ENCODE data around the gene MAN1A2.

The MAN1A2 gene

DNA sequence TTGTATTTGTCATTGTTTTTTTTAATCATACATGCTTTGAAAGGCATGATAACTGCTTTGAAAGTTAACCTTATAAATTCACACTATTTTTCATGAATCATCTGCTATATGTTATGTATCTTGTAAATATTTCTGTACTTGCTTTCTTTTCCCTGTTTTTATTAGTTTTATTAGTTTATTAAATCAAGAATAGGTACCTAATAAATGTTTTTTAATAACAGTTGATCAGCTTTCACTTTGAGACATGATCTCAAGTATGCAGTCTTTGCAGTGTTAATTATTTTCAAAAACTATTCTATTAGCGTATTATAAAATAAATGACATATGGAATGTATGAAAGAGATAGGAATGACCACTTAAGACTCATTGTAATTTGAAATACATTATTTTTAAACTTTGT, 127.8 kb downstream of the MAN1A2 start:
- no peak for DNase-seq (ENCODE audit: low spot score)

DNA sequence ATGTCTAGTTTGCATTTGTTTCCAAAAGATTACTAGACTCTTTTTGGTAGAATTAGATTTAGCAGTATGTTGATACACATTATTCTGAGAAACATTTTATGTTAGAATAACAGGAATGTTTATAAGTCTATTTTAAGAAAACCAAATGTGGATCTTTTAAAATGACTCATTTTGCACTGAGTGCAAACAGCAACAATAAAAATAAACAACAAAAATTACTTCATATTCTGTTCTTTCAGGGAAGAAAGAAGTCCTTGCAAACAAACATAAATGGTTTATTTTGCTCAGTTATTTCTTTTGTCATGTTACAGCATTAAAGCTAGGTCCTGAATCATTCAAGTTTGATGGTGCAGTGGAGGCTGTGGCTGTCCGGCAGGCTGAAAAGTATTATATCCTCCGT, 131.8 kb downstream of the MAN1A2 start:
- no peak for DNase-seq (ENCODE audit: low spot score)

DNA sequence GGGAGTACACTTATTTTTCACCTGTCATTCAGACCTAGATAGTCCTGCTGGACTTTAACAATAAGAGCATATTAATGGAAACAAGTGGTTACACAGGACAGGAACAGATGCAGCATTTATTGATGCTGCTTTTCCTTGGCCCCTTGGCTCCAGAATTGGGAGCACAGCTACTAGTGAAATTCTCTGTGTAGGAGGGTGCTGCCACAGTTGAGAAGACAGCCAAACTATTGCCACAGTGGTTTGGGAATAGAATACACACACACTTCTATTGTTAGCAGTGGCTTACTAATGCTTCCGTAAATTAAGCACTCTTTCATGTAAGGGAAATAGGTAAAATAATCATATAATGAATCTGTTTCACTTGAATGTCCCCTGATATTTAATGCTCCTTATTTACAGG, 133.3 kb downstream of the MAN1A2 start:
- no peak for DNase-seq (ENCODE audit: low spot score)

DNA sequence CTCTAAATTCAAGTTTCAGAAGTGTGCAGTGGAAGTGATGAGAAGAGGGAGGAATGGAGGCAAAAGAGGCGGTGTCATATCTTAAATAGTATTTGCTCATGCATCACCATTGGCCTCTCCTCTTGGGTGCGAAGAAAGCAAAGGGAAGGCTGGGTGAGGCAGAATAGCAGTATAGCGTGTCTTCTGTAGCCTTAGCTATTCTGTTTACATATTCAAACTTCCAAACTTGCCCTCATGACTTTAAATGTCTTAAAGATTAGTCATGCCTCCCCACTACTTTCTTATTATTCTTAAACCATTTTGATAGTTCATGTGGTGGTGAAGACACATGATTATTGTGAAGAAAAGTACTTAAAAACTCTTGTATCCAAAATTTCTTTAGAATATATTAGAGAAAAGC, 134.0 kb downstream of the MAN1A2 start:
- no peak for DNase-seq (ENCODE audit: low spot score)

GRCh38 chr1:117511273-117511672, 144.0 kb downstream of the MAN1A2 start:
- DNase-seq (ENCODE audit: low spot score), result no peak

- peak; percentile 60 for DNase-seq (ENCODE audit: low spot score)
Observed at GRCh38 chr1:117512728-117513321, 145.6 kb downstream of the MAN1A2 start.

- DNase-seq (ENCODE audit: low spot score), result no peak
Observed at GRCh38 chr1:117523111-117523510, 155.9 kb downstream of the MAN1A2 start.

DNA sequence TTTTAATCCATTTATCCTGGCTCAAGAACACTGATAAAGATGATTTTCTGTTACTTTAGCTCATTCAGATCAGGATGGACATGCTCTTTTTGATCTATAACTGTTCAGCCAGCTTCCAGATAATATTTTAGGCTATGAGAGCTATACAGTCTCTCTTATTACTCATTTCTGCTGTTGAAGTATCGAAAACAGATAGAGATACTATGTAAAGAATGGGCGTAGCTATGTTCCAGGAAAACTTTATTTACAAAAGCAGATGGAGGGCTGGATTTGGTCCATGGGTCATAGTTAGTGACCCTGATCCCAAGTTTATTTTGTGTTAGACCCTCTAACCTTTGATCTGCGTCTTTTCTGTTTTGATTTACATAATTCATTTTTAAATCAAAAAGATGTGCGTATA, 159.8 kb downstream of the MAN1A2 start:
- DNase-seq (ENCODE audit: low spot score), result no peak

- no peak for DNase-seq (ENCODE audit: low spot score)
Observed at GRCh38 chr1:117527566-117528102, 160.4 kb downstream of the MAN1A2 start.

DNA sequence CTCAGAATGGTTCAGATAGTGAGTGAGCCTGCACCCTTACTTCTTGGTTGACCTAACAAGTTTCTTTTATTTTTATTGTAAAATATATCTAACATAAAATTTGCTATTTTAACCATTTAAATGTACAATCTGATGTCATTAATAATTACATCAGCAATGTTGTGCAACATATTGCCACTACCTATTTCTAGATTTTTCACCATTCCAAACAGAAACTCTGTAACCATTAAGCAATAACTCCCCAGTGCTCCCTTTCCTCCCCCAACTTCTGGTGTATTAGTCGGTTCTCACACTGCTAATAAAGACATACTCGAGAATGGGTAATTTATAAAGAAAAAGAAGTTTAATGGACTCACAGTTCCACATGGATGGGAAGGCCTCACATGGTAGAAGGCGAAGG, 162.4 kb downstream of the MAN1A2 start:
- DNase-seq (ENCODE audit: low spot score), result no peak

DNA sequence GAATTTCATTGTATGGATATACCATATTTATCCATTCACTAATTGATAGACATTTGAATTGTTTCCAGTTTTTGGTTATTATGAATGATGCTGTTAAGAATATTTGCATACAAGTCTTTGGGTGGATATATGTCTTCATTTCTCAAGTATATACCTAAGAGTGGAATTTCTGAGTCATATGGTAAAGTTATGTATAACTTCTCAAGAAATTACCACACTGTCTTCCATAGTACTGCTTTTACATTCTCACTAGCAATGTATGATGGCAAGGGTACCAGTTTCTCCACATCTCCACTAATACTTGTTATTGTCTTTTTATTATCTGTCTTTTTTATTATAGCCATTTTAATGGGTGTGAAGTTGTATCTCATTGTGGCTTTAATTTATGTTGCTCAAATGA, 164.0 kb downstream of the MAN1A2 start:
- no peak for DNase-seq (ENCODE audit: low spot score)

DNA sequence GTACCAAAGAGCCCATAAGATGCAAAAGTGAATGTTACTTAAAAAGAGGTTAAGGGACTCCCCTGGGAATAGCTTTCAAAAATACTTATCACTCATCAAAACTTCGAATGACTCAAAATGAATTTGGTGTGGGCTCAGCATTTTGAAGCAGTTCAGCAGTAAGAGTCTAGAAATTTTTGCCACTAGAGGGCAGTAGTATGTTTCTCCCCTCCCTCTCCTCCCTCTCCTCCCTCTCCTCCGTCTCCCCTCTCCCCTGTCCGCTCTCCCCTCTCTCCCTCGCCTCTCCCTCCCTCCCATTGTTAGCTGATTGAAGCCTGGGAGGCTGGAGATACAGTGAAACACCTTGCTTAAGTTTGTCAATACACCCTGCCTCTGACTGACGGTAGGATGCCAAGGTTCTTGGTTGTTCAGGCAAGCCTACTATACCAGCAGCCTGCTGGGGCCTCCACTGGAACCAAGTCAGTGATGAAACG, 167.8 kb downstream of the MAN1A2 start:
- DNase-seq (ENCODE audit: low spot score), result peak; percentile 77

GRCh38 chr1:117535821-117536220, 168.6 kb downstream of the MAN1A2 start:
- DNase-seq (ENCODE audit: low spot score), result no peak

DNA sequence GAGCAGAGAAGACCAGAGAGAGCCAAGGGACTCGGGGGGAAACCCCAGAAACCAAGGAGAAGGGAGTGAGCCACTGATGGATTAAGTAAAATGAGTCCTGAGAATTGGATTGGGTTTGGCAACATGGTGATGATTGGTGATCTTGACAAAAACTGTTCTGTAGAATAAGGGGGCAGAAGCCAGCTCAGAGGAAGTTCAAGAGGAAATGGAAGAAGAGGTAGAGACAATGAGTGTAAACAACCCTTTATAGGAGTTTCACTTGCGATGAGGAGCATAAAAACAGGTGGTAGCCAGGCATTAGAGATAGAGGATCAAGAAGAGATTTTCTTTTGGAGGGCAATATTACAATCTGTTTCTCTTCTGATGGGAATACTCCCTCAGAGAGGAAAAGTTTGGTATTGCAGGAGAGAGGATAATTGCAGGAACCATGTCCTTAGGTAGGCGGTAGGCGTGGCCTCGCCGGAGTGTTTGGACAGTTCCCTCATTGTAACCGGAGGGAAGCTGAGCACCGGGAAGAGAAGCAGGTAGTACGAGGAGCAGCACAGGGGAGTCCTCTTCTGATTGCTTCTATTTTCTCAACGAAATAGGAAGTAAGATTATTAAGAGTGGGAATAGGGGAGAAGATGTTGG, 170.2 kb downstream of the MAN1A2 start:
- DNase-seq (ENCODE audit: low spot score), result no peak

- DNase-seq (ENCODE audit: low spot score), result no peak
Observed at GRCh38 chr1:117540532-117540931, 173.3 kb downstream of the MAN1A2 start.

GRCh38 chr1:117541003-117541402, 173.8 kb downstream of the MAN1A2 start:
- DNase-seq (ENCODE audit: low spot score), result no peak

GRCh38 chr1:117541585-117541984, 174.3 kb downstream of the MAN1A2 start:
- DNase-seq (ENCODE audit: low spot score), result no peak

GRCh38 chr1:117544509-117545109, 177.4 kb downstream of the MAN1A2 start:
- no peak for DNase-seq (ENCODE audit: low spot score)

- no peak for DNase-seq (ENCODE audit: low spot score)
Observed at GRCh38 chr1:117546467-117546866, 179.2 kb downstream of the MAN1A2 start.

DNA sequence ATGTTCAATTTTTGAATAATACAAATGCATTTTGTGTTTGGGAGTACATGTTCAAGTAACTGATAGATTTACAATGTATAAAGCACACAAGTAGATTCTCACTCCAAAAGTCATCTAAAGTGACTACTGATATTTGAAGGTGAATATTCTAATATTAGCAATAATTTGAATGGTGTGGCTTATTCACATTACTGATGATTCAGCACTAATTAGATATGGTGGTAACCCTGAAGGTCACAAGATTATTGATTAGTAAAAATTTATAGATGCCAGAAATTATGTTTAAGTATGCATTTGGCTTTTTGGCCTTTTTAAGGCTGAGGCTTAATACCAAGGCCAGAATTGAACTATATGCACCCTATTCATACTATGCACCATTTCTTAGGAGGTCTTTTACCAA, 186.2 kb downstream of the MAN1A2 start:
- no peak for DNase-seq (ENCODE audit: low spot score)

DNA sequence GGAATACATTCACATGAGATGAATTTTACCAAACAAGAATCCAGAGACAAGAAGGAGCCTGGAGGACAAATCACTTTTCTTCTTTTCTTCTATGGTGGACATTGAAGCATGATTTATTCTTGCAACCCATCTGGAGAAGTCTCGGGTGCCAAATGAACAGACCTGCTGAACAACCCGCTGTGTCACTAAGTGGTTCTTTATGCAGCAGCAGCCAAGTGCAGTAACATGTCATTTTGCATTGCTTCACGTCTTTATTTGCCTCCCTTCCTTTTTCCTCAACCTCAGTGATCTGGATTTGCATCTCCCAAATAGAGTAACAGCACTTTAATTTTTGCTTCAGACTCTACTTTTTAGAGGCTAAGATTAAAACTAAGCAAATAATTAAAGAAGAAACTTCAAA, 188.6 kb downstream of the MAN1A2 start:
- DNase-seq (ENCODE audit: low spot score), result no peak

DNA sequence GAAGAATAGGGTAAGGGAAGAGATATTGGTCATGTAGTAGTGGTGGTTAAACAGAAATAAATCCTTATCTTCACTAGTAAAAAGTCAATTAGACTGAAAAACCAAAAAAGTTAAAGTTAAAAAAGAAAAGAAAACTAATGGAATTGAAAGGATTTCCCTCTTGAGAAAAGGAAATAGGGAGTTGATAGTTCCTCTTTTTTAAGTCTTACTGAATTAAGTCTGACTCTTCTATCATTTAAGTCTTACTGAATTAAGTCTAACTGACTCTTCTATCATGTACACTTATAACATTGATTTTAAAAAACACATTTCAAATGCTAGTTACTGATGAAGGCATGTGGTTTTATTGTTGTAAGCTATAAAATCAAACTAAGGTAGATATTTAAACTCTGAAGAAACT, 189.1 kb downstream of the MAN1A2 start:
- DNase-seq (ENCODE audit: low spot score), result no peak

- no peak for DNase-seq (ENCODE audit: low spot score)
Observed at GRCh38 chr1:117556976-117557375, 189.7 kb downstream of the MAN1A2 start.

All from hematopoietic multipotent progenitor cell treated with erythropoietin and hydrocortisone succinate and interleukin-3 and kit ligand, for 15 days (in vitro differentiated cells).